NCI-H1694 (cell line): ENCODE results near the gene FZR1.
"Not testable (repeated sequence)": the region's sequence is repeated elsewhere in the genome, so short reads cannot be mapped to it uniquely, and the experiment has no call there.

ENCODE experiments used
- DNase-seq: peaks from one replicate; lab custom pipeline; 2025; lab: John Stamatoyannopoulos, UW

The FZR1 gene

GRCh38 chr19:3573858-3574637 is 67.9 kb downstream of the FZR1 start:
- peak; percentile 65 for DNase-seq

- peak; percentile 42 for DNase-seq
Observed at GRCh38 chr19:3575260-3575741, 69.2 kb downstream of the FZR1 start.

- no peak for DNase-seq
Observed at GRCh38 chr19:3575949-3576673, 70.0 kb downstream of the FZR1 start.

- DNase-seq, result no peak
Observed at GRCh38 chr19:3576696-3577443, 70.8 kb downstream of the FZR1 start.

GRCh38 chr19:3577723-3578344 is 71.7 kb downstream of the FZR1 start:
- no peak for DNase-seq

GRCh38 chr19:3578390-3578789 is 72.3 kb downstream of the FZR1 start:
- DNase-seq, result no peak

GRCh38 chr19:3580156-3580934 is 74.2 kb downstream of the FZR1 start:
- no peak for DNase-seq

- DNase-seq, result not testable (repeated sequence)
Observed at GRCh38 chr19:3581792-3582191, 75.7 kb downstream of the FZR1 start.

- not testable (repeated sequence) for DNase-seq
Observed at GRCh38 chr19:3584036-3584802, 78.1 kb downstream of the FZR1 start.

GRCh38 chr19:3585301-3586126 is 79.4 kb downstream of the FZR1 start, which contains the start of gene GIPC3:
Gene GIPC3, plus strand, starts transcription at chr19:3585478. Its CDS starts 120 bp downstream, at chr19:3585598.
- no peak for DNase-seq

- no peak for DNase-seq
Observed at GRCh38 chr19:3586127-3586626, 80.1 kb downstream of the FZR1 start.

- DNase-seq, result no peak
Observed at GRCh38 chr19:3586707-3587346, 80.7 kb downstream of the FZR1 start.
